ENCODE results near the gene GP9. TPM values are rescaled to one million over a fixed set of nuclear protein-coding genes. Genes with fewer than 3 reads are reported as not detected.
"Not testable (repeated sequence)": the region's sequence is repeated elsewhere in the genome, so short reads cannot be mapped to it uniquely, and the experiment has no call there.

Gene GP9
- total and polyA plus RNA-seq, 4 donors, result 0.16 to 12.0 TPM; not detected in 2

DNA sequence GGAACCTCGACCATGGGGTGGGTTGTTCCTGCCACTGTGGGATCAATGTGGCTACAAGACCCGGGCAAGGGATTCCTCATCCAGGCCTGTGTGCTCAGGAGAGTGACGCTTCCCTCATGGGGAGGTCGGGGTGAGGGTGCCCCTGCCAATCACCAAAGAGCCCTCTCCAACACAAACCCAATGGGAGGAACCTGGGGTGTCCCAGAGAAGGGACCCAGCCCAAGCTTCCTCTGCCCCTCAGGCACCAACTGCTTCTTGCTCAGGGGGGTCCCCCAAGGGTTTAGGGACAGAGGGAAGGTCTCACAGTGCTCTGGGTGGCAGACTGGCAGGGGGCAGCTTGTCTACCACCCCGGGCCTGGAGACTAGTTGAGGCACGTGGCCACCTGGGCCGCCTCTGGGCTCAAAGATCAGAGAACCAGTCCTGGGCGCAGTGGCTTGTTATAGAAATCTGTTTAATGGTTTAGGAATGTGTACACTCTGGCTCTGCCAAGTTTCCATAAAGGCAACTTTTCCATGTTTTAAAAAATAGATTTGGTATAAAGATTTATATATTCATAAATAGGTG is 26.6 kb downstream of the GP9 start:
- Histone ChIP-seq H3K4me1 (ENCODE audit: control insufficient read depth in 4 of 4, insufficient read depth in 4 of 4, low read length in 3 of 4) (peaks cover 0 to 9% (median 0%) of the 10 kb centered on the region in 4 donors), H3K4me3 (ENCODE audit: low read depth in 1 of 3, low read length in 3 of 3) (no peak overlapping the region), H3K27me3 (ENCODE audit: control insufficient read depth in 4 of 4, insufficient read depth in 4 of 4, low read length in 3 of 4) (no peaks in the 10 kb centered on the region), H3K9ac (ENCODE audit: low read depth in 1 of 2, low read length in 2 of 2) (no peak overlapping the region), H3K36me3 (ENCODE audit: control insufficient read depth in 4 of 4, insufficient read depth in 3 of 4, low read depth in 1 of 4, low read length in 3 of 4) (peaks cover under 1 to 10% (median 6%) of the 10 kb centered on the region in 4 donors), H3K27ac (ENCODE audit: low read depth in 1 of 2, low read length in 2 of 2) (peak overlapping the region; percentile 43 to 63), H3K9me3 (ENCODE audit: control insufficient read depth in 4 of 4, low read length in 3 of 4) (no peaks in the 10 kb centered on the region)
- TF ChIP-seq, protein P1, sequence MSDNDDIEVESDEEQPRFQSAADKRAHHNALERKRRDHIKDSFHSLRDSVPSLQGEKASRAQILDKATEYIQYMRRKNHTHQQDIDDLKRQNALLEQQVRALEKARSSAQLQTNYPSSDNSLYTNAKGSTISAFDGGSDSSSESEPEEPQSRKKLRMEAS (IDR thresholded peaks at IDR 0.05), result no peak
- TF ChIP-seq RAD21 (IDR thresholded peaks at IDR 0.05) (no peak), RXRA (IDR thresholded peaks at IDR 0.05) (no peak), EGR1 (IDR thresholded peaks at IDR 0.05; ENCODE audit: low read depth in 2 of 2) (no peak), HNF4G (IDR thresholded peaks at IDR 0.05) (no peak), JUND (IDR thresholded peaks at IDR 0.05) (no peak), SP1 (IDR thresholded peaks at IDR 0.05) (no peak), FOXA1 (IDR thresholded peaks at IDR 0.05) (no peak)
- TF ChIP-seq, protein P2, sequence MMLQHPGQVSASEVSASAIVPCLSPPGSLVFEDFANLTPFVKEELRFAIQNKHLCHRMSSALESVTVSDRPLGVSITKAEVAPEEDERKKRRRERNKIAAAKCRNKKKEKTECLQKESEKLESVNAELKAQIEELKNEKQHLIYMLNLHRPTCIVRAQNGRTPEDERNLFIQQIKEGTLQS (IDR thresholded peaks at IDR 0.05), result no peak
- TF ChIP-seq, protein P3, sequence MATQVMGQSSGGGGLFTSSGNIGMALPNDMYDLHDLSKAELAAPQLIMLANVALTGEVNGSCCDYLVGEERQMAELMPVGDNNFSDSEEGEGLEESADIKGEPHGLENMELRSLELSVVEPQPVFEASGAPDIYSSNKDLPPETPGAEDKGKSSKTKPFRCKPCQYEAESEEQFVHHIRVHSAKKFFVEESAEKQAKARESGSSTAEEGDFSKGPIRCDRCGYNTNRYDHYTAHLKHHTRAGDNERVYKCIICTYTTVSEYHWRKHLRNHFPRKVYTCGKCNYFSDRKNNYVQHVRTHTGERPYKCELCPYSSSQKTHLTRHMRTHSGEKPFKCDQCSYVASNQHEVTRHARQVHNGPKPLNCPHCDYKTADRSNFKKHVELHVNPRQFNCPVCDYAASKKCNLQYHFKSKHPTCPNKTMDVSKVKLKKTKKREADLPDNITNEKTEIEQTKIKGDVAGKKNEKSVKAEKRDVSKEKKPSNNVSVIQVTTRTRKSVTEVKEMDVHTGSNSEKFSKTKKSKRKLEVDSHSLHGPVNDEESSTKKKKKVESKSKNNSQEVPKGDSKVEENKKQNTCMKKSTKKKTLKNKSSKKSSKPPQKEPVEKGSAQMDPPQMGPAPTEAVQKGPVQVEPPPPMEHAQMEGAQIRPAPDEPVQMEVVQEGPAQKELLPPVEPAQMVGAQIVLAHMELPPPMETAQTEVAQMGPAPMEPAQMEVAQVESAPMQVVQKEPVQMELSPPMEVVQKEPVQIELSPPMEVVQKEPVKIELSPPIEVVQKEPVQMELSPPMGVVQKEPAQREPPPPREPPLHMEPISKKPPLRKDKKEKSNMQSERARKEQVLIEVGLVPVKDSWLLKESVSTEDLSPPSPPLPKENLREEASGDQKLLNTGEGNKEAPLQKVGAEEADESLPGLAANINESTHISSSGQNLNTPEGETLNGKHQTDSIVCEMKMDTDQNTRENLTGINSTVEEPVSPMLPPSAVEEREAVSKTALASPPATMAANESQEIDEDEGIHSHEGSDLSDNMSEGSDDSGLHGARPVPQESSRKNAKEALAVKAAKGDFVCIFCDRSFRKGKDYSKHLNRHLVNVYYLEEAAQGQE (IDR thresholded peaks at IDR 0.05), result no peak
- TF ChIP-seq, protein P4, sequence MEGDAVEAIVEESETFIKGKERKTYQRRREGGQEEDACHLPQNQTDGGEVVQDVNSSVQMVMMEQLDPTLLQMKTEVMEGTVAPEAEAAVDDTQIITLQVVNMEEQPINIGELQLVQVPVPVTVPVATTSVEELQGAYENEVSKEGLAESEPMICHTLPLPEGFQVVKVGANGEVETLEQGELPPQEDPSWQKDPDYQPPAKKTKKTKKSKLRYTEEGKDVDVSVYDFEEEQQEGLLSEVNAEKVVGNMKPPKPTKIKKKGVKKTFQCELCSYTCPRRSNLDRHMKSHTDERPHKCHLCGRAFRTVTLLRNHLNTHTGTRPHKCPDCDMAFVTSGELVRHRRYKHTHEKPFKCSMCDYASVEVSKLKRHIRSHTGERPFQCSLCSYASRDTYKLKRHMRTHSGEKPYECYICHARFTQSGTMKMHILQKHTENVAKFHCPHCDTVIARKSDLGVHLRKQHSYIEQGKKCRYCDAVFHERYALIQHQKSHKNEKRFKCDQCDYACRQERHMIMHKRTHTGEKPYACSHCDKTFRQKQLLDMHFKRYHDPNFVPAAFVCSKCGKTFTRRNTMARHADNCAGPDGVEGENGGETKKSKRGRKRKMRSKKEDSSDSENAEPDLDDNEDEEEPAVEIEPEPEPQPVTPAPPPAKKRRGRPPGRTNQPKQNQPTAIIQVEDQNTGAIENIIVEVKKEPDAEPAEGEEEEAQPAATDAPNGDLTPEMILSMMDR (IDR thresholded peaks at IDR 0.05; ENCODE audit: low read depth, low read length, missing input control), result no peak
- TF ChIP-seq, protein P5, sequence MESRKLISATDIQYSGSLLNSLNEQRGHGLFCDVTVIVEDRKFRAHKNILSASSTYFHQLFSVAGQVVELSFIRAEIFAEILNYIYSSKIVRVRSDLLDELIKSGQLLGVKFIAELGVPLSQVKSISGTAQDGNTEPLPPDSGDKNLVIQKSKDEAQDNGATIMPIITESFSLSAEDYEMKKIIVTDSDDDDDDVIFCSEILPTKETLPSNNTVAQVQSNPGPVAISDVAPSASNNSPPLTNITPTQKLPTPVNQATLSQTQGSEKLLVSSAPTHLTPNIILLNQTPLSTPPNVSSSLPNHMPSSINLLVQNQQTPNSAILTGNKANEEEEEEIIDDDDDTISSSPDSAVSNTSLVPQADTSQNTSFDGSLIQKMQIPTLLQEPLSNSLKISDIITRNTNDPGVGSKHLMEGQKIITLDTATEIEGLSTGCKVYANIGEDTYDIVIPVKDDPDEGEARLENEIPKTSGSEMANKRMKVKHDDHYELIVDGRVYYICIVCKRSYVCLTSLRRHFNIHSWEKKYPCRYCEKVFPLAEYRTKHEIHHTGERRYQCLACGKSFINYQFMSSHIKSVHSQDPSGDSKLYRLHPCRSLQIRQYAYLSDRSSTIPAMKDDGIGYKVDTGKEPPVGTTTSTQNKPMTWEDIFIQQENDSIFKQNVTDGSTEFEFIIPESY (IDR thresholded peaks at IDR 0.05), result no peak
- no peak for DNase-seq (ENCODE audit: low spot score)
- 79% methylated on average over 8 of the region's 8 CpGs for WGBS

DNA sequence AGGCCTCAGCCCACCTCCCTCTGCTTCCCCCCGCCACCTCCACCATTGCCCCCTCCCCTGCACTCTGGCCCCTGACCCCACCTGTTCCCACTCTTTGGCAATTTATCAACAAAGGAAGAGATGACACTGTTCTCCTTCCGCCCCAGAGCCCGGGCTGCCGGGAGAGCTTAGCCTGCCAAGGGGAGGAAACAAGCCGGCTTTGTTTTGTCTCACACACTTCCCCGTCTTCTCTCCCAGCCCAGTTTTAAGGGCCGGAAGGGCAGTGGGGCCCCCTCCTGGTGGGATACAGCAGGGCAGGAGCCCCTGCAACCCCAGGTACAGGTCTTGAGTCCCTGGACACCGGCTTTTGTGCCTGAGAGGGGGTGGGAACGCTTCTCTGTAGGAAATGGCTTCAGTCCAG is 27.3 kb downstream of the GP9 start:
- peaks cover 2 to 13% (median 7%) of the 10 kb centered on the region in 4 donors for H3K36me3 ChIP-seq (ENCODE audit: control insufficient read depth in 4 of 4, insufficient read depth in 3 of 4, low read depth in 1 of 4, low read length in 3 of 4)
- not testable (repeated sequence) for DNase-seq (ENCODE audit: low spot score); H3K9ac ChIP-seq (ENCODE audit: low read depth in 1 of 2, low read length in 2 of 2); H3K4me3 ChIP-seq (ENCODE audit: low read depth in 1 of 3, low read length in 3 of 3); H3K27ac ChIP-seq (ENCODE audit: low read depth in 1 of 2, low read length in 2 of 2); H3K27me3 ChIP-seq (ENCODE audit: control insufficient read depth in 4 of 4, insufficient read depth in 4 of 4, low read length in 3 of 4); H3K4me1 ChIP-seq (ENCODE audit: control insufficient read depth in 4 of 4, insufficient read depth in 4 of 4, low read length in 3 of 4); H3K9me3 ChIP-seq (ENCODE audit: control insufficient read depth in 4 of 4, low read length in 3 of 4)
- WGBS, result 16% methylated on average over 7 of the region's 9 CpGs
- TF ChIP-seq RAD21 (IDR thresholded peaks at IDR 0.05), result peak in 1 of 2 donors; percentile 31

DNA sequence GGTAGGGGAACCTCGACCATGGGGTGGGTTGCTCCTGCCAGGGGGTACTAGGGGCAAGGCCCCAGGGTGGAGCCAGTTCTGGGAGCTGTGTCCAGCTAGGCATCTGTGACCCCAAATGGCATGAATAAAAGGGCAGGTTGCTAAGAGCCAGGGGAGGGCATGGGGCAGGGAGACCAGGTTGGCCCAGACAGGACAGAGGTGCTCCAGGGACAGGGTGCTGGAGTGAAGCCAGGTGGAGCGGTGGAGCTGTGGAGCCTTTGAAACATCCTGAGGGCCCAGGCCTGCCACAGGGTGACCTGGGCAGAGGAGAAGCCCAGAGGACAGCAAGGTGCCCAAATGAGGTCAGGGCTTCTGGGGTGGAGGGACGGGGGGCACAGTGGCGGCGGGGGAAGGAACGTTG is 27.7 kb downstream of the GP9 start:
- H3K27ac ChIP-seq (ENCODE audit: low read depth in 1 of 2, low read length in 2 of 2), result not testable (repeated sequence)

More for the DNA sequence above, 27.7 kb downstream of the GP9 start:
- no CpG with 5 or more reads among the region's 6 CpGs for WGBS
- not testable (repeated sequence) for H3K27me3 ChIP-seq (ENCODE audit: control insufficient read depth in 4 of 4, insufficient read depth in 4 of 4, low read length in 3 of 4); H3K9ac ChIP-seq (ENCODE audit: low read depth in 1 of 2, low read length in 2 of 2); H3K4me3 ChIP-seq (ENCODE audit: low read depth in 1 of 3, low read length in 3 of 3); H3K9me3 ChIP-seq (ENCODE audit: control insufficient read depth in 4 of 4, low read length in 3 of 4); DNase-seq (ENCODE audit: low spot score); H3K4me1 ChIP-seq (ENCODE audit: control insufficient read depth in 4 of 4, insufficient read depth in 4 of 4, low read length in 3 of 4)
- H3K36me3 ChIP-seq (ENCODE audit: control insufficient read depth in 4 of 4, insufficient read depth in 3 of 4, low read depth in 1 of 4, low read length in 3 of 4), result peaks cover 2 to 13% (median 8%) of the 10 kb centered on the region in 4 donors

All from liver (tissue), 9 donors.